CD4-positive, alpha-beta T cell treated with Interleukin-10 for 1 hour (primary cell): ENCODE measurements around the gene SRCAP.

ENCODE experiments used
- DNase-seq: peaks from one replicate; pipeline ENCODE4 v3.0.0-alpha.2; 2020

The SRCAP gene

DNA sequence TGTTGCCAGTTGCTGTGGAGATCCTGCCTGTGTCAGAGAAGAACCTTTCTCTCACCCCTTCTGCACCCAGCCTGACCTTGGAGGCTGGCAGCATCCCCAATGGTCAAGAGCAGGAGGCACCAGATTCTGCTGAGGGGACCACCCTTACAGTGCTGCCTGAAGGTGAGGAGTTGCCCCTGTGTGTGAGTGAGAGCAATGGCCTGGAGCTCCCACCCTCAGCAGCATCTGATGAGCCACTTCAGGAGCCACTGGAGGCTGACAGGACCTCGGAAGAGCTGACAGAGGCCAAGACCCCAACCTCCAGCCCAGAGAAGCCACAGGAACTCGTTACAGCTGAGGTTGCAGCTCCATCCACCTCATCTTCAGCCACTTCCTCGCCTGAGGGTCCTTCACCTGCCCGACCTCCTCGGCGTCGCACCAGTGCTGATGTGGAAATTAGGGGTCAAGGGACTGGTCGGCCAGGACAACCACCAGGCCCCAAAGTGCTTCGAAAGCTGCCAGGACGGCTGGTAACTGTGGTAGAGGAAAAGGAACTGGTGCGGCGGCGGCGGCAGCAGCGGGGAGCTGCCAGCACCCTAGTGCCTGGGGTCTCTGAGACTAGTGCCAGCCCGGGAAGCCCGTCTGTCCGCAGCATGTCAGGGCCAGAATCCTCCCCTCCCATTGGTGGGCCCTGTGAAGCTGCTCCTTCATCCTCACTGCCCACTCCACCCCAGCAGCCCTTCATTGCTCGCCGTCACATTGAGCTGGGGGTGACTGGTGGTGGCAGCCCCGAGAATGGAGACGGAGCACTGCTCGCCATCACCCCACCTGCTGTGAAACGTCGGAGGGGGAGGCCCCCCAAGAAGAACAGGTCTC is 39.0 kb downstream of the SRCAP start:
- DNase-seq = no peak

DNA sequence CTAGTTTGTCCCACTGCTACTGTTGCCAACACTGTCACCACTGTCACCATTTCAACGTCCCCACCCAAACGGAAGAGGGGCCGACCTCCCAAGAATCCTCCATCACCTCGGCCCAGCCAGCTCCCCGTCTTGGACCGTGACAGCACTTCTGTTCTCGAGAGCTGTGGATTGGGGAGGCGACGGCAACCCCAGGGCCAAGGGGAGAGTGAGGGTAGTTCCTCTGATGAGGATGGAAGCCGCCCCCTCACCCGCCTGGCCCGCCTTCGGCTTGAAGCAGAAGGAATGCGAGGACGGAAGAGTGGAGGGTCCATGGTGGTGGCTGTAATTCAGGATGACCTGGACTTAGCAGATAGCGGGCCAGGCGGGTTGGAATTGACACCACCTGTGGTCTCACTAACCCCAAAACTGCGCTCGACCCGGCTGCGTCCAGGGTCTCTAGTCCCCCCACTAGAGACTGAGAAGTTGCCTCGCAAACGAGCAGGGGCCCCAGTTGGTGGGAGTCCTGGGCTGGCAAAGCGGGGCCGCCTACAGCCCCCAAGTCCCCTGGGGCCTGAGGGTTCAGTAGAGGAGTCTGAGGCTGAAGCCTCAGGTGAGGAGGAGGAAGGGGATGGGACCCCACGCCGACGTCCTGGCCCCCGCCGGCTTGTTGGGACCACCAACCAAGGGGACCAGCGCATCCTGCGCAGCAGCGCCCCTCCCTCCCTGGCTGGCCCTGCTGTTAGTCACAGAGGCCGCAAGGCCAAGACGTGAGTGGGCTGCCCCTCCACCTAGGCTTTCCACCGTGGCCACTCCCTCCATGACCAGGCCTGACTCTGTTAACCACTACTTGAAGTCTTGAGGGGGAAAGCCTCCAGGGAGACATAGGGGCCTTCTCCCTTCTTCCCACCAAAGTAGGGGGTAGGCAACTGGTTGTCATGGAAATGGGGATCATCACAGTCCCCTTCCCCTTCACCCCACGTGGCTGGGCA is 40.3 kb downstream of the SRCAP start:
- DNase-seq = no peak

DNA sequence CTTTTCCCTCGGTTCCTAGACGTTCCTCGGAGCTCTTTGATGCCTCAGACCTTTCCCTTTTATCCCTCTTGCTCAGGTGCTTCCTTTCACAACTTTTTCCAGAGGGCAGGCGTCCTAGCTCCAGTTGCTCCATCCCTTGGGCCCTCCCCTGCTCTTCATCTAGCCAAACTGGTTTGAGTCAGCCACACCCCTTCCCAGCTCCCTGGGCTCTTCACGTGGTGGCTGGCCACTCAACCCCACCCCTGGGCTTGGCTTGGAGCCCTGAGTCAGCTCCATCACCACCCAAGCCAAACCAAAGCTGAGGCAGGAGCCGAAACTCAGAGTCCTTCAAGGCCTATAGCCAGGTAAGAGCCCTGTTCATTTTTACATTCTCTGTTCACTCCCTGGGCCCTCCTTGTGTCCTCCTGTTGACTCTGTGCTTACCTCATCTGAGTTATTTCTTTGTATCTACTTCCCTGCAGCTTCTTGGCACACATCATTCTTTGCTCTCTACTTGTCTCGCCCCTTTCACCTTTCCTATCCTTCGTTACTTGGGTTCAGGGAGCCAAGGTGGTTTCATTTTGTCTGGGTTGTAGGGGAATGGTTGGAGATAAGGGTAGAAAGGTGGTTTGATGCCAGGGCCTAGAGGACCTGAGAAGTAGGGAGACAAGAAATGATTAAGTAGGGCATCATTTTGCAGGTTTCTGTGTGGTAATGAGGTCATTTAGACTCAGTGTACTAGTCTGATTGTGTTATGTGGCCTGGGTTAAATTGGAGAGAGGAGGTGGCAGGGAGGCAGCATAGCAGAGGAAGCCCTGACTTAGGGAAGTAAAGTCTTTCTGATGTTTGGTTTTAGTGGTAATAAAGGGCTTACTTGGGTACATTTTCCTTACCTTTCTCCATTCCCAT is 41.6 kb downstream of the SRCAP start:
- no peak for DNase-seq

DNA sequence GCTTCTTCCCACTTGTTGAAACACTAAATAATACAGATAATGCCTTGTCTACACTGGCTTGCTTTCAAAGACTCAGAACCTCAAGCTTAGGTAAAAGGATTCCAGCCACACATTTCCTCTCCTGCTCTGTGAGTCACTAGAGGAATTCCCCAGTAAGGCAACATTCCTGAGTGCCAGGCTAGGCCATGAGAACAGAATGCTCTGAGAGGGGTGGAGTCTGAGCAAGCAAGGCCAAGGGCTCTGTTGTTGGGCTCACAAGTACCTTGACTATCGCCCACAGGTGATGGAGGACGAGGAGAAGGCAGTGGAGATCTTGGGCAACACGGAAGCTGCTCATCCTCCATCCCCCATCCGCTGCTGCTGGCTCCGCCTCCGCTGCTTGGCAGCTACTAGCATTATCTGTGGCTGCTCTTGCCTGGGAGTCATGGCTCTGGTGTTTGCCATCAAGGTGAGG is 42.5 kb downstream of the SRCAP start:
- DNase-seq = no peak

DNA sequence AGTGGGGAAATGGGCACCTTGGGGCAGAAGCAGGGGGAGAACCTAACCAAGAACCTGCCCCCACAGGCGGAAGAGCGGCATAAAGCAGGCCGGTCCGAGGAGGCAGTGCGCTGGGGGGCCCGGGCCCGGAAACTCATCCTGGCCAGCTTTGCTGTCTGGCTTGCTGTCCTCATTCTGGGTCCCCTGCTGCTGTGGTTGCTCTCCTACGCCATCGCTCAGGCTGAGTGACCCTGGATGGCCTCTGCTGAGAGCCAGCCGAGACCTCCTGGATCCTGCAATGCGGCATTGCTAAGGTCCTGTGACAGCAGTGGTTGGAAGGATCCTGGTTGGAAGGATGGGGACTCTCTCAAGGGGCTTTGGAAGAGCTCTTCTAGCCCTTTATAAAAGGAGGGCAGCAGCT is 44.7 kb downstream of the SRCAP start:
- DNase-seq = no peak

DNA sequence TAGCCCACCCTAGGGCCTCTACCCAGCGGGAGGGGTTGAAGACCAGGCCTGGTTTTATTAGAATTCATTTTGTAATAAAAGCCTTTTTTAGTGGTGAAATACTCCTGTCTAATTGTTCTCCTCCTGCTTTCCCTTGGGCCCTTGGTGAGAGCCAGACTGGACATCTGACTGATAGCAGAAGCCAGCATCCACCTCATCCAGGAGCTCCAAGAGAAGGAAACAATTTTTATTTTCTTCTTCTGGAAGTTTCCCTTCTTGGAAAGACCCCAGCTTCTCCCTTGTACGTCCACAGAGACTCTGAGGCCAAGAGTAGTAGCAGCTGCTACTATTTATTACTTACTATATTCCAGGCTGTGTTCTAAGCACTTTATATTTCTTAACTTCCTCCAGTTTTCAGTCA is 45.2 kb downstream of the SRCAP start:
- DNase-seq = no peak

DNA sequence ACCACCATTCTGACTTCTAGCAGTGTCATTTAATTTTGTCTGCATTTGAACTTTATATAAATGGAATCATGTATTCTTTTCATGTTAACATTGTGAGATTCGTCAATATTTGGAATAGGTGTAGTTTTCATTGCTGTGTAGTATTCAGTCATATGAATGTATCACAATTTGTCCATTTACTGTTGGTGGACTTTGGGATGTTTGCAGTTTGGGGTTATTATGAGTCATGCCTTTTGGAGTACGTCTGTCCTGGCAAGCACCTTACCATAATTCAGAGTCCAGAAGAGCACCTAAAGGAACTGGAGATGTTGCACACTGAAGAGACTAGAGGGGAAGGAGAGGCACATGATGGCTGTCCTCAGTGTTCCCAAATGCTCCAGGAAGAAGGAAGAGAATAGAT is 46.1 kb downstream of the SRCAP start:
- DNase-seq = no peak

DNA sequence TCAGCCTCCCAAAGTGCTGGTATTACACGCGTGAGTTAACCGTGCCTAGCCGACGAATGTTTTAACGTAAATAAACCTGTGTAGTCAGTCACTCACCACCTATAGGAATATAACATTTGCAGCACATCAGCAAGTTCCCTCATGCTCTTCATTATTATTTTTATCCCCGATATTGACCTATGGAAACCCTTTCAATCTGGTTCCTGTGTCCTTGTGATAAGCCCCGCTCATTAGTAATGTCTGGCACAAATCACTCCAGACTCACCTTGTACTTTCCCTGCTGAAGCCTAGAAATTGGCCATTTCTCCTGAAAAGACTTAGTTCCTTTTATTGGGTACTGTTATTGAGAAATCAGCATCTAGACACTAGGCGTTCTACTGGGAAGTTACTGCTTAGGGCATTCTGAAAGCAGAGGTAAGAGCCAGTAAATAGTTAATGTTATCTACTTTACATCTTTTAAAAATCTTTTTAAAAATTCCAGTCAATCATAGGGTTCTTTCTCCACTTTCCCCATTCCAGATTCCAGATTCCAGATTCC is 47.7 kb downstream of the SRCAP start:
- DNase-seq = no peak

DNA sequence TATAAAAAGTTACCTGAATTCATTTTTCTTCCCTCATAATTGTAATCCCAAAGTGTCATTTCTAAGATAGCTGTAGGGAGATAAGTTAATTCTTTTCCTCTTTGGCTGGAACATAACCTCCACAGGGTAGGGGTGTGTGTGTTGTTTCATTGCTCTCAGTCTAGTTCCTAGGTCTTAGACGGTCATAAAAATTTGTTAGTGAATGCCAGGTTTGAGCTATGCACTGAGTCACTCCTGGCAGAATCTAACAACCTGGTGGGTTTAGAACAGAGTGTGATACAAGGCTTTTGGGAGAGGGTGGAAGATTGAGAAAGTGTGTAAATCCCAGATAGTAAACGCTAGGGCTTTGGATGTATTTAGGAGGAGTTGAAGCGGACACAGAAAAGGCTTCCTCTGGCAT is 48.4 kb downstream of the SRCAP start:
- no peak for DNase-seq

DNA sequence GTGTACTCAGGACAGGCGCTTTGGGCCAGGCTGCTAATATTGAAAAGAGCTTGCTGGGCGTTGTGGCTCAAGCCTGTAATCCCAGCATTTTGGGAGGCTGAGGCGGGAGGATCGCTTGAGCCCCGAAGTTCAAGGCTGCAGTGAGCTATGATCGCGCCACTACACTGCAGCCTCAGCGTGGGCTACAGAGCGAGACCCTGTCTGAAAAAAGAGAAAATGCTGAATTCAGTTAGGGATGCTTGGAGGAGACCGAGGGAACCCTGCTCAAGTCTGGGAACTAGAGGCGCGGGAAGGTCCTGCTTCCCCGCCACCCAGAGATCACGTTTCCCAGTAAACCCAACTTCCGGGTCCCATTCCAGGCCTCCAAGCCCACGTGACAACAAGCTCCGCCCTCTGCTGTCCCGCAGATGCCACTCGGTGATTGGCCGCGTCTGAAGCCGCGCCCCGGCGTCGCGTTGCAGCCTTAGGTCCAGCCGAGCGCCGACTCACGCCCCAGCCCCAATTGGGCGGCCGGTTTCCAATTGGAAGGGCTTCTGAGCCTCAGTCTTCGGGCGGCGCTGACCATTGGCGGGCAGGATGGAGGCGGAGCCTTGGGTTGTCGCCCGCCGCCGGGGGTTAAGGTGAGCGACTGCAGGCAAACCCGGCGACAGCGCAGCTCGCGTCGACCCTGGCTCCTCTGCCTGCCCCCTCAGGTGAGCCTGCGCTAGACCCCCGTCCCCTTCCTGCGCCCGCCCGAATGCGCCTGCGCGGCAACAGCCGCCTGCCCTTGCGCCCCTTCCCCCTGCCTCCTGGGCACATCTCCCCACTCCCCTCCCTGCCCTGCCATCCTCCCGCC is 49.0 kb downstream of the SRCAP start, which contains the start of gene PHKG2:
Gene PHKG2 (plus strand): TSS at position 627 of the 835 bp plus-strand sequence. CDS start 396 bp downstream, outside the sequence.
- DNase-seq = peak; percentile 97

DNA sequence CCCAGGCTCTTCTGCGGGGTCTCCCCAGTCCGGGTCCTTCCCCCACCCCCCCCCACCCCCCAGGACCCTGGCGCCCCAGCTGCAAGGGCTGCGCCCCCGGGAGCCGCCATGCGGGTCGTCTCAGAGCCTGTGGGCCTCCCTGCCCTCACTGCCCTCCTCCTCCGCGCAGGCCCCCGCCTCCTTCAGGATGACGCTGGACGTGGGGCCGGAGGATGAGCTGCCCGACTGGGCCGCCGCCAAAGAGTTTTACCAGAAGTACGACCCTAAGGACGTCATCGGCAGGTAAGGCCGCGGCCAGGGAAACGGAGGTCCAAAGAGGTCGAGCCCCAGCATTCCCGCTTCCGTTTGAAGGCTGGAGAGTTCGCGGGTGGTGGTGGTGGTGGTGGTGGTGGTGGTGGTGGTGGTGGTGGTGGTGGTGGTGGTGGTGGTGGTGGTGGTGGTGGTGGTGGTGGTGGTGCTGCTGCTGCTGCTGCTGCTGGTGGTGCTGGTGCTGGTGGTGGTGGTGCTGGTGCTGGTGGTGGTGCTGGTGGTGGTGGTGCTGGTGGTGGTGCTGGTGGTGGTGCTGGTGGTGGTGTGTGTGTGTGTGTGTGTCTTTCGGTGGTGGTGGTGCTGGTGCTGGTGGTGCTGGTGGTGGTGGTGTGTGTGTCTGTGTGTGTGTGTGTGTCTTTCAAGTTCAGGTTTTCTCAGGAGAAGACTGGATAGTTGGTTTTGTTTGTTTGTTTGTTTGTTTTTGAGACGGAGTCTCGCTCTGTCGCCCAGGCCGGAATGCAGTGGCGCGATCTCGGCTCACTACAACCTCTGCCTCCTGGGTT is 49.9 kb downstream of the SRCAP start:
- DNase-seq = peak; percentile 33

DNA sequence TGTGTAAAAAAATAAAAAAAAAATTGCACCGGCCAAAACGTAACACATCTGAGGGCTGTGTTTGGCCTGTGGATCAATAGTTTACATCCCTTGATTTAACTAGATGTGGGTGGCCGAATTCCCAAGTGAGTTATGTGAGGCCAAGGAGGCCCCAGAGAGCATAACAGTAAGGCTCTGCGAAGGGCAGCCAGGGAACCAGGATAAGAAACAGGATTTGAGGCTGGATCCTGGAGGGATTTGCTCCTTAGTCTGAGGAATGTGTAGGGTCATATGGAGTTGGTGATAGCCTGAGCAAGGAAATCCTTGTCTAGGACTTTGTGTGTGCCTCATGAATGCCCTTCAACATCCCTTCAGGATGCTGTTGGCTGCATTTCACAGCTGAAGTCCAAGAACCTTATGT is 51.2 kb downstream of the SRCAP start:
- DNase-seq = no peak

DNA sequence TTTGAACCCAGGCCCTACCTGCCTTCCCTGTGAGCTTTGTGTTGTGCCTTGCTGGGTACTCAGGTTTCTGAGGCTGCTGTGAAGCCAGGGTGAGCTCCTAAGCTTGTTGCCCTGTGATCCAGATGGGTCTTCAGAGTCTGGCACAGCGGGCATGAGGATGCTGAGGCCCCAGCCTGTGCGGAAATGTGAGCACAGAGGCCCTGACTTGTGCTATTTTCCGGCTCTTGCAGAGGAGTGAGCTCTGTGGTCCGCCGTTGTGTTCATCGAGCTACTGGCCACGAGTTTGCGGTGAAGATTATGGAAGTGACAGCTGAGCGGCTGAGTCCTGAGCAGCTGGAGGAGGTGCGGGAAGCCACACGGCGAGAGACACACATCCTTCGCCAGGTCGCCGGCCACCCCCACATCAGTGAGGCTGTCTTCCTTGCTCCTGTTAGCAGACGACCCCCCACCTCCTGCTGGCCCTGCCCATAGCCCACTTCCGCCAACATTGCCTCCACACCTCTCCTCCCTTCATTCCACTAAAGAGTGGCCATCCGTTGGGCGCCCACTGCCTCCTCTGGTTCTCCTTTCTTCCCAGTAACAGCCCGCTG is 52.0 kb downstream of the SRCAP start:
- DNase-seq = no peak

DNA sequence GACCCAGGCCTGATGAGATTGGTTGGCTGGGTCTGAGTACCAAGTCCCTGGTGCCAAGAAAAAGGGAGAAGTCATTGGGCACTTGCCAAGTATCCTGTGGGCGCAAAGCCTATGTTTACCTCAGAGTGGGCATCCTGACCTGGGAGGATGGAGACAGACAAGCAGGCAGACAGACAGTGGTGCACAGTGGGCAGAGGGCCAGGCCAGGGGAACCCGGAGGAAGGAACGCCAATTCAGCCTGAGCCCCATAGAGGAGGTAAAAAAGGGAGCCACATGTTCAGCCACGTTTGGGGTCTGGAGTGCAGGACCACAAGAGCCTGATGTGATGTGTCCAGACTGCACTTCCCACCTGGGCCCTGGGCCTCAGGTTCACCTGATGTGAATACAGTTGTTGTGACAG is 54.6 kb downstream of the SRCAP start:
- DNase-seq = no peak

DNA sequence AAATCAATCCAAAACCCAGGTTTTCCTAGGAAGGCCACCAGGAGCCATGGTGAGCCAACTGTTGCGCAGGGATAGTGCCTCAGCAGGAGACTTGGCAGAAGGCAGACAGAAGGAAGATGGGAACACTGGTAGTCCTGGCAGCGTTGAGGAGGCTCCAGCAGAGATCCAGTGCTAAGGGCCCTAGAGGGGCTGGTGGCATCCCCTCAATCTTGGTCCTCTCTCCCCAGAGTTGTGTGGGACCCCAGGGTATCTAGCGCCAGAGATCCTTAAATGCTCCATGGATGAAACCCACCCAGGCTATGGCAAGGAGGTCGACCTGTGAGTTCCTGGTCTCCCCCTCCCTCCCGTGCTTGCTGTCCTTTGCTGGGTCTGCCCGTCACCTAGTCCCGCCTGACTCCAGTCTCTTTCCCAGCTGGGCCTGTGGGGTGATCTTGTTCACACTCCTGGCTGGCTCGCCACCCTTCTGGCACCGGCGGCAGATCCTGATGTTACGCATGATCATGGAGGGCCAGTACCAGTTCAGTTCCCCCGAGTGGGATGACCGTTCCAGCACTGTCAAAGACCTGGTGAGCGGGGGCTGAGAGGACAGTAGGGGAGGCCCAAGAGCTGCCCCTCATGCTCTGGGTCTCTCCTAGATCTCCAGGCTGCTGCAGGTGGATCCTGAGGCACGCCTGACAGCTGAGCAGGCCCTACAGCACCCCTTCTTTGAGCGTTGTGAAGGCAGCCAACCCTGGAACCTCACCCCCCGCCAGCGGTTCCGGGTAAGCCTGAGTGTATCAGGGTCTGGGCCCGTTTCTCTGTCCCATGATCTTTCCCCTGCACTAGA is 57.2 kb downstream of the SRCAP start:
- DNase-seq = no peak

DNA sequence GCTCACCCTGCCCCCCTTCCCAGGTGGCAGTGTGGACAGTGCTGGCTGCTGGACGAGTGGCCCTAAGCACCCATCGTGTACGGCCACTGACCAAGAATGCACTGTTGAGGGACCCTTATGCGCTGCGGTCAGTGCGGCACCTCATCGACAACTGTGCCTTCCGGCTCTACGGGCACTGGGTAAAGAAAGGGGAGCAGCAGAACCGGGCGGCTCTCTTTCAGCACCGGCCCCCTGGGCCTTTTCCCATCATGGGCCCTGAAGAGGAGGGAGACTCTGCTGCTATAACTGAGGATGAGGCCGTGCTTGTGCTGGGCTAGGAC is 57.8 kb downstream of the SRCAP start:
- DNase-seq = no peak

DNA sequence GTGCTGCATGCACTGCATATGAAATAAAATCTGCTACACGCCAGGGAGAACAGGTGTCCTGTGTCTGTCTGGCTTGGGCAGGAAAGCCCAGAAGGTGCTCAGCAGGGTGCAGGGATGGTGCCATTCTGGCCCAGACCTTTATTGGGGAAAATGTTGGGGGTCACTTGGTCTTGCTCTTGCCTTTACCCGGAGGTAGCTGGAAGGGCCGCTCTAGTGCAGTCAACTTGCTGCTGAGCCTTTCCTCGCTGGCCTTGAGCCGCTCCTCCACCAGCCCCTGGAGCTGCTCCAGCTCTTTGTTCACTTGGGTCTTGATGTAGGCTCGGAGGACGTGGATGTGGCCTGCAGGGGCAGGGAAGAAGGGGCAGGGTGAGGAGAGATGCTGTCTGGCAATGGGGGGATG is 58.3 kb downstream of the SRCAP start:
- DNase-seq = no peak

DNA sequence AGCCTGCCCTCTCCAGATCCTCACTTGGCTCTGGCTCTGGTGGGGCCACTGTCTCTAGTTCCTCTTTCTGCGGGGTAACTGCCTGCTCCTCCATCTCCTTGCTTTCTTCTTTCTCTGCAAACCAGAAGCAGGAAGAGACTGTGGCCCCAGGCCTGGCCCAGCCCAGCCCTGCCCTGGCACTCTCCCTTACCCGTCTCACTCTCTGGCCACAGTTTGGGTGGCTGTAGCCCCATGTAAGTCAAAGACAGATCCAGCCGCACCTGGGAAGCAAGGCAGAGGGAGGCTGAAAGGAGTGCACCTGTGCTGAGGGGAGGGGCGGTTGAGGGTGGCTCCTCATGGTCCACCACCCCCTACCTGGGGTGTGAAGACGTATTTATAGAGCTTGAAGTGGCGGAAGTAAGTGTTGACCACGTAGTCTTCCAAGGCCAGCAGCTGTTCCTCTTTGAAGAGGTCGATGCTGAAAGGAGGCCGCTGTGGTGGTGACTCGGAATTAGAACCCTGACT is 60.1 kb downstream of the SRCAP start:
- no peak for DNase-seq

DNA sequence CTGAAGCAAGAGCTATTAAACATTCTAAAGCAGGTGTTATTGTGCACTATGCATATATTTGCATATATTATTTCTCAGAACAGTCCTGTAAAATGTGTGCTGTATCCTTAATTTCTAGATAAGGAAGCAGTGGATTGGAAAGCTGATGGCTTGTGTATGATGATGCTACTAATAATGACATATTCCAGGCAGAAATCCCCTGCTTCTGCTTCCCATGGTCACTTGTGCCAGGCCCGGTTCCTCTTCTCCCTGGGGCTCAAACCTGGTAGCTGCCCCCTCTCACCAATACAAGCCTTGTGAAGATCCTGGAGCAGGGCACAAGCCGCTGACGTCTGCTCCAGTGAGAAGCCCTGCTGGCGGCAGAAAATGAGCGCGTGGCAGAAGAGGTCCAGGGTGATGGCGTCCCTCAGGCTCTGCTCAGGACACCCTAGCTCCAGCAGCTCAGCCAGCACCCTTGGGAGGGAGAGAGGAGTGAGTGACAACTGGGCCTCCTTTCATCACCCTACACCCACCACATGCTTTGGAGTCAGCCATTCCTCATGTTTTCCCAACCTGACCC is 61.1 kb downstream of the SRCAP start:
- no peak for DNase-seq
